B cell (primary cell): Measurements from ENCODE around the gene PTPRG. TPM values are rescaled to one million over a fixed set of nuclear protein-coding genes. Genes with fewer than 3 reads are reported as not detected.

ENCODE experiments used
- ATAC-seq: fragments of 200-7000 bp; cut with Tn5 transposase; one replicate; pipeline ENCODE4 v1.10.0; 2021; ENCODE audit warnings: low read depth, mild to moderate bottlenecking, moderate number of reproducible peaks, moderate library complexity
- CTCF ChIA-PET: fragments of 350-600 bp; sonication (Branson Sonifier 250); formaldehyde crosslinking; loops from one replicate; lab custom pipeline; 2021; ENCODE audit warnings: antibody characterized with exemption, inconsistent platforms; lab: Charles Lee
- POLR2A ChIA-PET: fragments of 350-600 bp; sonication (Branson Sonifier 250); formaldehyde crosslinking; loops from one replicate; lab custom pipeline; 2021; ENCODE audit warnings: antibody characterized with exemption; lab: Charles Lee
- DNase-seq: peaks from one replicate; pipeline ENCODE4 v3.0.0; 2013
- H2AFZ ChIP-seq: 2 replicates; pipeline ENCODE4 v1.6.1; 2012; ENCODE audit warnings: mild to moderate bottlenecking, low read depth, low read length; ENCODE audit not compliant: insufficient read depth, poor library complexity, severe bottlenecking
- H3K27ac ChIP-seq, 2 donors: 1 replicate in 1 of 2; 2 replicates in 1 of 2; pipeline ENCODE4 v1.5.1; 2012 to 2013; ENCODE audit warnings: low read length in 2 of 2, mild to moderate bottlenecking in 2 of 2, moderate library complexity in 1 of 2
- H3K27me3 ChIP-seq, 4 experiments: fragments of 200-600 bp in 1 of 4; sonication (generic) in 1 of 4; replicated peaks in 1 of 4; 1 replicate in 2 of 4; 2 replicates in 2 of 4; pipeline versions ENCODE4 v1.6.1 to v1.7.0; 2013 to 2016; ENCODE audit warnings: low read length in 3 of 4, mild to moderate bottlenecking in 2 of 4, mixed read lengths in 1 of 4, moderate library complexity in 1 of 4; ENCODE audit not compliant: insufficient read depth in 4 of 4, control insufficient read depth in 3 of 4; ENCODE audit errors: control extremely low read depth in 1 of 4
- H3K36me3 ChIP-seq, 2 experiments: replicated peaks in 1 of 2; 1 replicate in 1 of 2; 2 replicates in 1 of 2; pipeline versions ENCODE4 v1.6.1 to v1.7.1; 2013; ENCODE audit warnings: low read length in 1 of 2; ENCODE audit not compliant: insufficient read depth in 2 of 2, control insufficient read depth in 1 of 2; ENCODE audit errors: control extremely low read depth in 1 of 2, extremely low read depth in 1 of 2
- H3K4me1 ChIP-seq, 2 donors: fragments of 200-600 bp in 1 of 2; sonication (generic) in 1 of 2; 1 replicate in 1 of 2; 2 replicates in 1 of 2; pipeline versions ENCODE4 v1.5.1 to v1.6.1; 2013 to 2017; ENCODE audit warnings: low read length in 2 of 2; ENCODE audit not compliant: control insufficient read depth in 2 of 2, insufficient read depth in 2 of 2
- H3K4me2 ChIP-seq: replicated peaks from 2 replicates; pipeline ENCODE3; 2012; ENCODE audit warnings: mild to moderate bottlenecking, low read depth, low read length; ENCODE audit not compliant: poor library complexity, severe bottlenecking
- H3K4me3 ChIP-seq, 5 experiments: fragments of 200-600 bp in 1 of 5; sonication (generic) in 1 of 5; 1 replicate in 3 of 5; 2 replicates in 2 of 5; pipeline versions ENCODE4 v1.5.1 to v1.7.0; 2011 to 2016; ENCODE audit warnings: low read length in 4 of 5, mild to moderate bottlenecking in 4 of 5, low read depth in 2 of 5, control low read depth in 1 of 5, moderate library complexity in 1 of 5; ENCODE audit not compliant: insufficient read depth in 1 of 5; ENCODE audit errors: control extremely low read depth in 1 of 5, extremely low read depth in 1 of 5
- H3K79me2 ChIP-seq: fragments of 200-600 bp; sonication (generic); one replicate; pipeline ENCODE4 v1.6.0; 2016; ENCODE audit warnings: low read length; ENCODE audit not compliant: control insufficient read depth, insufficient read depth
- H3K9ac ChIP-seq: fragments of 200-600 bp; sonication (generic); 2 replicates; pipeline ENCODE4 v1.6.1; 2017; ENCODE audit warnings: mild to moderate bottlenecking, low read length, moderate library complexity
- H3K9me3 ChIP-seq, 3 donors: one replicate each; pipeline versions ENCODE4 v1.6.1 to v1.7.1; 2013; ENCODE audit warnings: low read length in 2 of 3; ENCODE audit not compliant: control insufficient read depth in 2 of 3, insufficient read depth in 1 of 3; ENCODE audit errors: control extremely low read depth in 1 of 3
- H4K20me1 ChIP-seq: 2 replicates; pipeline ENCODE4 v1.6.0; 2012; ENCODE audit warnings: mild to moderate bottlenecking, low read length; ENCODE audit not compliant: insufficient read depth, control insufficient read depth, poor library complexity, severe bottlenecking
- H3K27ac Mint-ChIP-seq: one replicate; pipeline ENCODE4 v1.8.0; 2021; ENCODE audit warnings: mixed read lengths
- H3K27me3 Mint-ChIP-seq: one replicate; pipeline ENCODE4 v1.8.0; 2021; ENCODE audit warnings: mixed read lengths
- H3K4me1 Mint-ChIP-seq: one replicate; pipeline ENCODE4 v1.8.0; 2021; ENCODE audit warnings: mixed read lengths
- H3K4me3 Mint-ChIP-seq: one replicate; pipeline ENCODE4 v1.8.0; 2021; ENCODE audit warnings: mixed read lengths
- H3K9me3 Mint-ChIP-seq: one replicate; pipeline ENCODE4 v1.8.0; 2022; ENCODE audit warnings: mixed read lengths; ENCODE audit not compliant: insufficient read depth
- EZH2 ChIP-seq: IDR thresholded peaks from 2 replicates; pipeline ENCODE4 v1.6.1; 2012; ENCODE audit warnings: borderline replicate concordance, low read depth, mild to moderate bottlenecking, moderate library complexity, low read length; ENCODE audit not compliant: insufficient read depth, poor library complexity, severe bottlenecking
- WGBS: methylation state at CpG from one replicate; pipeline ENCODE4 v1.1.5; 2013; ENCODE audit warnings: missing lambda C conversion rate; ENCODE audit not compliant: insufficient coverage; 5-methylcytosine and 5-hydroxymethylcytosine counted together
- intact Hi-C: fragments of 100-400 bp; cut with micrococcal nuclease; formaldehyde crosslinking; loops from one replicate; pipeline ENCODE4 v1.10.0; 2022
- polyA plus RNA-seq: library from polyadenylated mRNA; depleted of rRNA; stranded (reverse); fragments of >200 nt; gene quantifications from 2 replicates; pipeline ENCODE4 v1.2.3, GENCODE V29; 2012
- total RNA-seq, 2 donors: library from RNA; stranded (reverse); fragments of 120-200 nt in 1 of 2; gene quantifications; 1 replicate in 1 of 2; 2 replicates in 1 of 2; pipeline versions ENCODE4 v1.2.3 to v1.2.4, GENCODE V29; 2013 to 2022
- TF ChIP-seq, protein P1 (sequence below): fragments of 200-600 bp; IDR thresholded peaks from one replicate; pipeline ENCODE4 v1.8.0; 2022; ENCODE audit warnings: antibody characterized with exemption, mild to moderate bottlenecking

The PTPRG gene
- total and polyA plus RNA-seq, 2 donors (not counting 1 experiment from before 2014, with no cell fraction given), result 0.12 to 1.3 TPM

GRCh38 chr3:61938878-61939549 lies 377.6 kb downstream of the PTPRG start:
- H3K9me3 Mint-ChIP-seq, result peaks cover 4% of the 10 kb centered on the region
- Histone ChIP-seq H4K20me1 (no peaks in the 10 kb centered on the region), H2AFZ (no peak overlapping the region), H3K4me3 (no peak overlapping the region), H3K9ac (no peak overlapping the region), H3K27ac (no peak overlapping the region), H3K4me2 (no peak overlapping the region), H3K27me3 (no peaks in the 10 kb centered on the region), H3K9me3 (peaks cover 0 to 4% (median 0%) of the 10 kb centered on the region in 3 donors), H3K36me3 (no peaks in the 10 kb centered on the region), H3K79me2 (no peaks in the 10 kb centered on the region), H3K4me1 (no peaks in the 10 kb centered on the region)
- intact Hi-C loops, result loop anchor here (5.0 kb wide), 1 partner anchor 82 kb away; no protein-coding TSS in a partner anchor
- 97% methylated on average over 4 of the region's 9 CpGs for WGBS
- ATAC-seq (no peak), DNase-seq (no peak)
- H3K27ac Mint-ChIP-seq, result no peak overlapping the region
- peaks cover 4% of the 10 kb centered on the region for H3K27me3 Mint-ChIP-seq
- no peak for TF ChIP-seq EZH2
- TF ChIP-seq, protein P1, sequence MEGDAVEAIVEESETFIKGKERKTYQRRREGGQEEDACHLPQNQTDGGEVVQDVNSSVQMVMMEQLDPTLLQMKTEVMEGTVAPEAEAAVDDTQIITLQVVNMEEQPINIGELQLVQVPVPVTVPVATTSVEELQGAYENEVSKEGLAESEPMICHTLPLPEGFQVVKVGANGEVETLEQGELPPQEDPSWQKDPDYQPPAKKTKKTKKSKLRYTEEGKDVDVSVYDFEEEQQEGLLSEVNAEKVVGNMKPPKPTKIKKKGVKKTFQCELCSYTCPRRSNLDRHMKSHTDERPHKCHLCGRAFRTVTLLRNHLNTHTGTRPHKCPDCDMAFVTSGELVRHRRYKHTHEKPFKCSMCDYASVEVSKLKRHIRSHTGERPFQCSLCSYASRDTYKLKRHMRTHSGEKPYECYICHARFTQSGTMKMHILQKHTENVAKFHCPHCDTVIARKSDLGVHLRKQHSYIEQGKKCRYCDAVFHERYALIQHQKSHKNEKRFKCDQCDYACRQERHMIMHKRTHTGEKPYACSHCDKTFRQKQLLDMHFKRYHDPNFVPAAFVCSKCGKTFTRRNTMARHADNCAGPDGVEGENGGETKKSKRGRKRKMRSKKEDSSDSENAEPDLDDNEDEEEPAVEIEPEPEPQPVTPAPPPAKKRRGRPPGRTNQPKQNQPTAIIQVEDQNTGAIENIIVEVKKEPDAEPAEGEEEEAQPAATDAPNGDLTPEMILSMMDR, result no peak
- H3K4me1 Mint-ChIP-seq, result no peaks in the 10 kb centered on the region
- POLR2A ChIA-PET, result no interaction called here
- no peak overlapping the region for H3K4me3 Mint-ChIP-seq
- CTCF ChIA-PET, result no interaction called here

DNA sequence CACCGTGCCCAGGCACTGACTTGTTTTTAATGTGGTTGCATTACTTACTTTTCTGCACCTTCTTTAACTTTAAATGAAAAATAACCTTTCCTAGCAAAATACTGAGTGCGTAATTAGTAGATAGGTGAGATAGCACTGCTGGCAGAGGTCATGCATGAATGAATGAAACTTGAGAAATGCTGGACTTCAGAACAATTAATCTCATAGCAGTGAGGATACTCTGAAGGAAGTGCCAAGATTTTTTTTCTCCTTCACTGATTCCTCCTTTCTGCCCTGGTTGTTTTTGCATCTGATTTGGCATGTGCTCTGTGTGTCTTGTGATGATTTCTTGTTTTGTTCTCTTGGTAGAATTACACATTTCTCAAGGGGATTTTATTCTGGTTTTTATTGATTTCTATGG lies 378.9 kb downstream of the PTPRG start:
- WGBS, result no CpG with 5 or more reads among the region's 2 CpGs
- CTCF ChIA-PET, result no interaction called here

More for the DNA sequence above, 378.9 kb downstream of the PTPRG start:
- no peak overlapping the region for H3K9ac ChIP-seq
- intact Hi-C loops, result no loop called here
- no peak overlapping the region for H3K27ac Mint-ChIP-seq
- no peaks in the 10 kb centered on the region for H3K79me2 ChIP-seq
- no peaks in the 10 kb centered on the region for H3K9me3 Mint-ChIP-seq
- no peak overlapping the region for H3K4me2 ChIP-seq
- no peaks in the 10 kb centered on the region for H3K27me3 Mint-ChIP-seq
- DNase-seq, result no peak
- H3K4me3 ChIP-seq, result no peak overlapping the region
- H3K4me1 ChIP-seq, result no peaks in the 10 kb centered on the region
- POLR2A ChIA-PET, result no interaction called here
- no peaks in the 10 kb centered on the region for H4K20me1 ChIP-seq
- no peaks in the 10 kb centered on the region for H3K36me3 ChIP-seq
- no peak overlapping the region for H2AFZ ChIP-seq
- H3K9me3 ChIP-seq, result no peaks in the 10 kb centered on the region
- H3K4me3 Mint-ChIP-seq, result no peak overlapping the region
- no peaks in the 10 kb centered on the region for H3K4me1 Mint-ChIP-seq
- no peaks in the 10 kb centered on the region for H3K27me3 ChIP-seq
- no peak for ATAC-seq
- no peak for TF ChIP-seq EZH2
- TF ChIP-seq, protein P1, result no peak
- H3K27ac ChIP-seq, result no peak overlapping the region
